GM23248 (cell line): ENCODE data around the gene LIPG.

Experiments used
- EZH2 ChIP-seq: fragments of 200-600 bp; sonication (generic); IDR thresholded peaks from 2 replicates; pipeline ENCODE4 v1.6.1; 2018; ENCODE audit warnings: antibody characterized with exemption, mild to moderate bottlenecking; ENCODE audit not compliant: insufficient read depth, poor library complexity, severe bottlenecking
- EZH2phosphoT487 ChIP-seq: fragments of 200-600 bp; sonication (generic); IDR thresholded peaks from 2 replicates; pipeline ENCODE4 v1.6.1; 2018; ENCODE audit warnings: antibody characterized with exemption, moderate library complexity, mild to moderate bottlenecking, low read depth; ENCODE audit not compliant: insufficient read depth

DNA sequence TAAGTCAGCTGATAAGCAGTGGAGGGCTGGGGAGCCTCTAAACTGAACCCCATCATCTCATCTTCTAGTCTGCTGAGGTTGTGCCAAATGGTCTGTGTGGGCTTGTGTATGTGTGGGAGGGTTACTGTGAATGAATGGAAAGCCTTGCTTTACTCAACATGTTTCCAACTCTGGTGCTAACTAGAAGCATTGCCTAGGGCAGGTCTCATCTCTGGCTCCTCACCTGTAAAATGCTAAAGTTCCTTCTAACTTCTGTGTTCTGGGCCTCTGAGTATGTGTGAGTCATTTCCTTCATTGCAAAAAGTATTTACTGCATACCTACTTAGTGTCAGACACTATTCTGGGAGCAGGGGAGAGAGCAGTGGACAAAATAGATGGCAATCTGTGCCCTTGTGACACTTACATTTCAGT, 1.3 kb downstream of the LIPG start:
- TF ChIP-seq EZH2, result no peak
- TF ChIP-seq EZH2phosphoT487, result no peak
